Measurements from ENCODE around the gene CTNNBIP1. TPM values are rescaled to one million over a fixed set of nuclear protein-coding genes. Genes with fewer than 3 reads are reported as not detected.

The CTNNBIP1 gene
- total and polyA plus RNA-seq, 9 of the 15 experiments (the other 6 are each of a cell fraction or from before 2014, with no cell fraction given), result 0.65 to 29.2 (median 14.7) TPM

DNA sequence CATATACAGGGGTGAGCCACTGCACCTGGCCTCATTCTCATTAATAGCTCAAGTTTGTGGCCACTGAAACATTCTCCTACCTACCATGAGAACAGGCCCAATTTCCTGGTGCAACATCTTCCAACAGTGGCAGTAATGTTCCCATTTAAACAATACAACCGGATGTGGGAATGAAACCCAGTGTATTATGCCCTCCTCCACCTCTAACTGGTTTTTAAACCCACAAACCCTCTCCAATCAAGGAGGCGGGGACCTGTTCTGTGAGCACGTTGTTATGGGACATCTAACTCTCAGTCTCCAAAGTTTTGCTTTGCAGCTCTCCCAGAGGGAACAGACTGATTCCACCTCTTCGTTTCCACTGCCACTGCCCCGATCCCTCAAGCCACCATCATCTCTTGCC, 2.6 kb downstream of the CTNNBIP1 start:
- H3K27ac ChIP-seq (ENCODE audit: extremely low read depth, low read depth, low read length), result no peak overlapping the region
- no peak overlapping the region for H3K4me2 ChIP-seq (ENCODE audit: insufficient read depth, low read length)
- in situ Hi-C loops (cut with MboI), result no loop called here
- 75% methylated on average over 5 of the region's 5 CpGs for WGBS (ENCODE audit: insufficient coverage, low coverage, missing lambda C conversion rate)
- ChIA-PET POLR2A (interaction anchor here (0.8 to 1.3 kb wide), 3 partner anchors 14 to 39 kb away, joined by 3 read pairs; no protein-coding TSS in a partner anchor), CTCF (ENCODE audit: low intra/inter-chr PET ratio) (no interaction called here)
- H3K9me1 ChIP-seq (ENCODE audit: control insufficient read depth, insufficient read depth, low read length), result peaks cover 3% of the 10 kb centered on the region
- H3K9ac ChIP-seq (ENCODE audit: insufficient read depth in 1 of 2, low read depth in 2 of 2, low read length in 2 of 2), result no peak overlapping the region; a peak in 1 of 4 replicates
- no peaks in the 10 kb centered on the region for H3K9me3 ChIP-seq (replicated peaks; ENCODE audit: control insufficient read depth, insufficient read depth, low read depth, low read length)
- H3K27me3 ChIP-seq (ENCODE audit: control insufficient read depth in 2 of 2, insufficient read depth in 2 of 2, low read length in 2 of 2), result no peaks in the 10 kb centered on the region
- intact Hi-C loops (cut with micrococcal nuclease), result no loop called here
- H3K4me1 ChIP-seq (replicated peaks in 1 of 2; ENCODE audit: control insufficient read depth in 2 of 2, insufficient read depth in 2 of 2, low read length in 2 of 2), result peaks cover 24 to 30% of the 10 kb centered on the region in 2 experiments
- ATAC-seq, result no peak
- H4K20me1 ChIP-seq (replicated peaks; ENCODE audit: control insufficient read depth, insufficient read depth, low read length), result no peaks in the 10 kb centered on the region; the same call in 1 of the 2 replicates
- TF ChIP-seq SIX5 (IDR thresholded peaks at IDR 0.05; ENCODE audit: borderline replicate concordance in 1 of 2, insufficient read depth in 1 of 2, low read depth in 1 of 2, low read length in 2 of 2), result 0 out of 4 replicates have a peak, but pooled peaks of 1 of the 2 experiments have one; percentile 4
- no peak for TF ChIP-seq THRAP3 (IDR thresholded peaks at IDR 0.05; ENCODE audit: borderline replicate concordance)
- no peak overlapping the region for H3K4me3 ChIP-seq
- no peak for DNase-seq (ENCODE audit: extremely low read depth in 1 of 4, low spot score in 3 of 4)
- no peaks in the 10 kb centered on the region for H3K36me3 ChIP-seq (ENCODE audit: control insufficient read depth, insufficient read depth, low read length)
- H3K79me2 ChIP-seq (ENCODE audit: control insufficient read depth, insufficient read depth, low read length), result peaks cover 12% of the 10 kb centered on the region
- no peak overlapping the region for H2AFZ ChIP-seq (ENCODE audit: low read depth, low read length)
- FAIRE-seq, result no peak
- BruUV-seq (replicated peaks), result no TSS peak

- Histone ChIP-seq H3K9ac (ENCODE audit: insufficient read depth in 1 of 2, low read depth in 2 of 2, low read length in 2 of 2) (no peak overlapping the region), H3K4me2 (ENCODE audit: insufficient read depth, low read length) (no peak overlapping the region), H3K27me3 (ENCODE audit: control insufficient read depth in 2 of 2, insufficient read depth in 2 of 2, low read length in 2 of 2) (no peaks in the 10 kb centered on the region), H2AFZ (ENCODE audit: low read depth, low read length) (no peak overlapping the region), H3K36me3 (ENCODE audit: control insufficient read depth, insufficient read depth, low read length) (no peaks in the 10 kb centered on the region), H3K27ac (ENCODE audit: extremely low read depth, low read depth, low read length) (no peak overlapping the region), H3K4me1 (replicated peaks in 1 of 2; ENCODE audit: control insufficient read depth in 2 of 2, insufficient read depth in 2 of 2, low read length in 2 of 2) (peaks cover 25 to 29% of the 10 kb centered on the region in 2 experiments), H4K20me1 (replicated peaks; ENCODE audit: control insufficient read depth, insufficient read depth, low read length) (peaks cover 4% of the 10 kb centered on the region; the same call in 1 of the 2 replicates), H3K9me3 (replicated peaks; ENCODE audit: control insufficient read depth, insufficient read depth, low read depth, low read length) (no peaks in the 10 kb centered on the region), H3K4me3 (no peak overlapping the region), H3K9me1 (ENCODE audit: control insufficient read depth, insufficient read depth, low read length) (peaks cover 3% of the 10 kb centered on the region), H3K79me2 (ENCODE audit: control insufficient read depth, insufficient read depth, low read length) (peaks cover 12% of the 10 kb centered on the region)
- POLR2A ChIA-PET, result interaction anchor here (0.7 to 1.3 kb wide), 3 partner anchors 12 to 65 kb away, joined by 3 to 4 read pairs (median 3); no protein-coding TSS in a partner anchor
- no TSS peak for BruUV-seq (replicated peaks)
- WGBS (ENCODE audit: insufficient coverage, low coverage, missing lambda C conversion rate), result 63% methylated on average over 2 of the region's 2 CpGs
- intact Hi-C loops (cut with micrococcal nuclease), result no loop called here
- in situ Hi-C loops (cut with MboI), result no loop called here
- ATAC-seq (no peak), DNase-seq (ENCODE audit: extremely low read depth in 1 of 4, low spot score in 3 of 4) (no peak), FAIRE-seq (no peak)
- CTCF ChIA-PET (ENCODE audit: low intra/inter-chr PET ratio), result no interaction called here
- TF ChIP-seq ZNF583 (CRISPR knock-in tag; IDR thresholded peaks at IDR 0.05), result no peak
- no peak for TF ChIP-seq HDAC6 (IDR thresholded peaks at IDR 0.05; ENCODE audit: low read depth, low read length)
- TF ChIP-seq HMGN3 (IDR thresholded peaks at IDR 0.05; ENCODE audit: borderline replicate concordance, extremely low read depth, insufficient read length, low read depth, low read length), result no peak
- no peak for TF ChIP-seq IRF1 (CRISPR knock-in tag; IDR thresholded peaks at IDR 0.05; ENCODE audit: borderline replicate concordance)
- no peak for TF ChIP-seq CREB1 (IDR thresholded peaks at IDR 0.05)
- TF ChIP-seq CREB1 (CRISPR knock-in tag; IDR thresholded peaks at IDR 0.05), result no peak
- TF ChIP-seq BCLAF1 (IDR thresholded peaks at IDR 0.05; ENCODE audit: borderline replicate concordance in 1 of 2, control insufficient read depth in 1 of 2, low read depth in 2 of 2, low read length in 1 of 2), result no peak
- TF ChIP-seq MYNN (IDR thresholded peaks at IDR 0.05), result no peak
- no peak for TF ChIP-seq MYNN (CRISPR knock-in tag; IDR thresholded peaks at IDR 0.05)
- TF ChIP-seq PTRF (tag; IDR thresholded peaks at IDR 0.05), result no peak
Measured at GRCh38 chr1:9906466-9906865, 3.6 kb downstream of the CTNNBIP1 start.
